Kidney epithelial cell (primary cell): ENCODE results near the gene KIRREL3. TPM values are rescaled to one million over a fixed set of nuclear protein-coding genes. Genes with fewer than 3 reads are reported as not detected.

Experiments
- DNase-seq: peaks from one replicate; pipeline ENCODE4 v3.0.0-alpha.2; 2010; ENCODE audit warnings: low read depth
- H3K27me3 ChIP-seq: 2 replicates; pipeline ENCODE4 v1.6.0; 2011; ENCODE audit warnings: low read length; ENCODE audit not compliant: control insufficient read depth, insufficient read depth
- H3K36me3 ChIP-seq: 2 replicates; pipeline ENCODE4 v1.5.1; 2011; ENCODE audit warnings: low read length; ENCODE audit not compliant: control insufficient read depth, insufficient read depth
- H3K4me3 ChIP-seq: 2 replicates; pipeline ENCODE4 v1.5.1; 2011; ENCODE audit warnings: low read depth, mild to moderate bottlenecking, control low read depth, low read length
- total RNA-seq: library from RNA; depleted of rRNA; stranded (reverse); fragments of >200 nt; gene quantifications from 2 replicates; pipeline ENCODE4 v1.2.3, GENCODE V29; 2015
- TF ChIP-seq, protein P1 (sequence below): IDR thresholded peaks from 2 replicates; pipeline ENCODE4 v1.5.1; 2011; ENCODE audit warnings: mild to moderate bottlenecking, moderate library complexity, low read length, control low read depth, inconsistent platforms; ENCODE audit not compliant: insufficient read depth, poor library complexity, severe bottlenecking

The KIRREL3 gene
- total RNA-seq, 1 donor from 2014 or later, result 1.3 TPM

DNA sequence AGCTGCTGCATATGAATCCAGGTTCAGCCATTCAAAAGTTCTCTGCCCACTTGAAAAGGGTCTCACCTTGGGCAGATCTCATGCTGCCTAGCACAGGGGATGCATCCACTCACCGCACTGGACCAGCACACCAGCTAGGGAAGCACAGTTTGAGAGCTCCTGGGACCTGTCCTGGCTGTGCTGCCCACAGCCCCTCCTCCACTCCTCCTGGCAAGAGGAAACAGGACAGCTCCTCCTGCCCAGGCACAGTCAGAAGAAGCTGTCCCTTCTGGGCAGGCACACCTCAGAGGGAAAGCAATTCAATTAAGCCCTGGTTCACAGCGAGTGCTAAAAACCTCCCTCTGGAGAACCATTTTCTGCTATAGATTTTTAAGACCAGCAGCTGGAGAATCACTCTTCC, 498.4 kb downstream of the KIRREL3 start:
- peaks cover 9% of the 10 kb centered on the region for H3K27me3 ChIP-seq
- no peak overlapping the region for H3K4me3 ChIP-seq
- TF ChIP-seq, protein P1, sequence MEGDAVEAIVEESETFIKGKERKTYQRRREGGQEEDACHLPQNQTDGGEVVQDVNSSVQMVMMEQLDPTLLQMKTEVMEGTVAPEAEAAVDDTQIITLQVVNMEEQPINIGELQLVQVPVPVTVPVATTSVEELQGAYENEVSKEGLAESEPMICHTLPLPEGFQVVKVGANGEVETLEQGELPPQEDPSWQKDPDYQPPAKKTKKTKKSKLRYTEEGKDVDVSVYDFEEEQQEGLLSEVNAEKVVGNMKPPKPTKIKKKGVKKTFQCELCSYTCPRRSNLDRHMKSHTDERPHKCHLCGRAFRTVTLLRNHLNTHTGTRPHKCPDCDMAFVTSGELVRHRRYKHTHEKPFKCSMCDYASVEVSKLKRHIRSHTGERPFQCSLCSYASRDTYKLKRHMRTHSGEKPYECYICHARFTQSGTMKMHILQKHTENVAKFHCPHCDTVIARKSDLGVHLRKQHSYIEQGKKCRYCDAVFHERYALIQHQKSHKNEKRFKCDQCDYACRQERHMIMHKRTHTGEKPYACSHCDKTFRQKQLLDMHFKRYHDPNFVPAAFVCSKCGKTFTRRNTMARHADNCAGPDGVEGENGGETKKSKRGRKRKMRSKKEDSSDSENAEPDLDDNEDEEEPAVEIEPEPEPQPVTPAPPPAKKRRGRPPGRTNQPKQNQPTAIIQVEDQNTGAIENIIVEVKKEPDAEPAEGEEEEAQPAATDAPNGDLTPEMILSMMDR, result no peak
- DNase-seq, result no peak
- no peaks in the 10 kb centered on the region for H3K36me3 ChIP-seq

DNA sequence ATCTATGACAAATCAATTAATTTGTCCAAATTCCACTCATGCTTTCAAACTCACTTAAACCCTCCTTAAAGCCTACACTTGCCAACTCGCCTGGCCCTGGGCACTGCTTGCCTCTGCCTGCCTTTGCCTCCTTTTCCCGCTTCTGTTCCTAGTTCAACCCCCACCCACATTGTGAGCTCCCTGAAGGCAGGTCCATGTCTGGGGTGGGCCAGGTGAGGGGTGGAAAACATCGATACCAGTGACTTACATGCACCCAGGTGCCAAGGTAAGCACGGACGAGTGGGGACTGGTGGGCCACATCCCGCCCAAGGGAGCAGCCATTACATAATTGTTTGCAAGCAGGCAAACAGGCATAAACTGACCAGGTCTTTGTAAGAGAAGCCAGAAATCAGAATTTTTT, 498.9 kb downstream of the KIRREL3 start:
- DNase-seq, result no peak
- TF ChIP-seq, protein P1, result no peak
- Histone ChIP-seq H3K4me3 (no peak overlapping the region), H3K27me3 (peaks cover 9% of the 10 kb centered on the region), H3K36me3 (no peaks in the 10 kb centered on the region)

- TF ChIP-seq, protein P1, result no peak
- Histone ChIP-seq H3K27me3 (peaks cover 9% of the 10 kb centered on the region), H3K4me3 (no peak overlapping the region), H3K36me3 (no peaks in the 10 kb centered on the region)
- no peak for DNase-seq
Measured at GRCh38 chr11:126500981-126501380, 499.6 kb downstream of the KIRREL3 start.

- no peak overlapping the region for H3K4me3 ChIP-seq
- peaks cover 9% of the 10 kb centered on the region for H3K27me3 ChIP-seq
- TF ChIP-seq, protein P1, result no peak
- DNase-seq, result no peak
- no peaks in the 10 kb centered on the region for H3K36me3 ChIP-seq
Measured at GRCh38 chr11:126499131-126499752, 501.3 kb downstream of the KIRREL3 start.

GRCh38 chr11:126498281-126498680, 502.3 kb downstream of the KIRREL3 start:
- Histone ChIP-seq H3K4me3 (no peak overlapping the region), H3K27me3 (peaks cover 6% of the 10 kb centered on the region), H3K36me3 (no peaks in the 10 kb centered on the region)
- DNase-seq, result no peak
- TF ChIP-seq, protein P1, result no peak

DNA sequence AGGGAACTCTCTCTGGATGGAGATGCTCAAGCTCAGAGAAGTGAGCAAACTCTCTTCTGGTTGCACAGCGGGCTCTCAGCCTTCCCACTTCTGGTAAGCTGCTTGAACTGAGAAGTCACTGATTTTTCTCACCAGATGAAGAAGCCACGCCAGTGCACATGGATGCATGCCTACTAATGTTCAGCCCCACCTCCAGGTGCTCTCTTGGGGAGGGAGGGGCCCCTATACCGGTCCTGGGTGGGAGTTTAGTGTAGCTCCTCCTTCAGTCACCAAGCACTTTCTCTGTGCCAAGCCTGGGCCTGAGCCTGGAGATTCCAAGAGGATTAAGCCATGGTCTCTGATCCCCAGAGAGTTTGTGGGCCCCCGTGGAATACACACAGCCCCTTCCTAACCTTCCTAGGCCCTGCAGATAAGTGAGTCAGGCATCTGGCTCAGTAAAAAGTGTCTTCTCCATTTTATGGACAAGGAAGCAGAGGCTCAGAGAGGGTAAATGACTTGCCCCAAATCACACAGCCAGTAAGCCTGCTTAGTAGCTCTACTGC, 502.9 kb downstream of the KIRREL3 start:
- TF ChIP-seq, protein P1, result no peak
- DNase-seq, result no peak
- peaks cover 10% of the 10 kb centered on the region for H3K27me3 ChIP-seq

More for the DNA sequence above, 502.9 kb downstream of the KIRREL3 start:
- no peaks in the 10 kb centered on the region for H3K36me3 ChIP-seq
- H3K4me3 ChIP-seq, result no peak overlapping the region
